ENCODE results near the gene CHMP6. TPM values are rescaled to one million over a fixed set of nuclear protein-coding genes. Genes with fewer than 3 reads are reported as not detected.

CHMP6 gene
- total RNA-seq (2022; extraction: Qiagen RNA extraction; ENCODE audit: low read depth) = 29.1 to 38.1 TPM (median 32.9 TPM) in 5 replicates

DNA sequence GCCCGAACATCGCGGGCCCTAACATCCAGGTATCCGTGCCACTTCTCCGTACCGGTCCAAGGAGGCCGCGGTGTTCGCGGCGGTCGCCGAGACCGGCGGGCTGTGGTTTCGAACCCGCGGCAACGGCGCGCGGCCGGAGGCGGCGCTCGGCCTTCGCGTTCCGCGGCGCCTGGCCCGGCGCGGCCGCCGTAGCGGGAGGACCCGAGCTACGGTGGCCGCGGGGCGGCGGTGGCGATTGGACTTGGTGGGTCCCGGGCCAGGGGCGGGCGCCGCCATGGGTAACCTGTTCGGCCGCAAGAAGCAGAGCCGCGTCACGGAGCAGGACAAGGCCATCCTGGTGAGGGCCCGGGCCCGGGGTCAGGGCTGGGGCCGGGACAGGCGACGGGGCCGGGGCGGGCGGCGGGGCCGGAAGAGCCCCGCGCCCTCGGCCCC is at the start of gene CHMP6:
TSS of gene CHMP6 (plus strand) at position 197 of the 432 bp plus-strand sequence. CDS start at position 275, 78 bp downstream.

DNA sequence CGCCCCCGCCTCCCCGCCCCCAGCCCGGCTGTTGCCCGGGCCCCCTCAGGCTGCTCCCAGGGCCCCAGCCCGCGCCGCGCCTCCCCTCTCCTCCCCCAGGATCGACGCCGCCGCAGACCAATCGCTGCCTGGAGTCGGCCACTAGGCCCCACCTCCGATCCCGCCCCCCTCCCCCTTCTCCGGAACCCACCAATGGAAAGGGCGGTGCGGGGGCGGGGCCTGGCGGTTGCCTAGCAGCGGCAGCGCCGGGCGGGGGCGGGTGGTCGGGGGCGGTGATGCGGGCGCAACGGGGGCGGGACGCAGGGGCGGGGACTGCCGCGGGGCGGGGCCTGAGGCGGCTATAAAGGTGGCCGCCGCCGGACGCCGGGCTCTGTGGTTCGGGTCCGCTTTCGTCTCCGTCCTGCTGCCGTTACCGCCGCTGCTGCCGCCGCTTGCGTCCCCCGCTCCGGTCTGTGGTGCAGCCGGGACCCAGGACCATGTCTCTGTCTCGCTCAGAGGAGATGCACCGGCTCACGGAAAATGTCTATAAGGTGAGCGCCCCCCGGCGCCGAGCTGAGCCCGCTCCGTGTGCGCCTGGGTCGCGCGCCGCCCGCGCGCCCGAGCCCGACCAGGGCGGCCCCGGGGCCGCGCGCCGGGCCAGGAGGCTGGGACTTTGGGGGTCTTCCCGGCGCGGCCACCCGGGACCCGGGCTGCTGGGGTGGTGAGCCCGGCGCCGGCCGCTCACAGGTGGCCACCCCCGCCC is 43.3 kb downstream of the CHMP6 start, which contains the start of gene BAIAP2:
TSS of gene BAIAP2 (plus strand) at position 373 of the 742 bp plus-strand sequence. CDS start at position 477, 104 bp downstream.

Other genes starting within 250 kb of the CHMP6 start
- 70.4 to 97.3 TPM (median 87.6 TPM) in 5 replicates for gene BAIAP2, start 43.3 kb downstream of the CHMP6 start, total RNA-seq (2022; extraction: Qiagen RNA extraction; ENCODE audit: low read depth)
- not detected in 5 replicates for gene PVALEF, start 173.7 kb downstream of the CHMP6 start, total RNA-seq (2022; extraction: Qiagen RNA extraction; ENCODE audit: low read depth)
- gene AATK, start 174.4 kb downstream of the CHMP6 start, total RNA-seq (2022; extraction: Qiagen RNA extraction; ENCODE audit: low read depth) = 0.17 to 0.78 TPM (median 0.57 TPM) in 5 replicates
- gene CEP131, start 231.1 kb downstream of the CHMP6 start, total RNA-seq (2022; extraction: Qiagen RNA extraction; ENCODE audit: low read depth) = 5.3 to 11.0 TPM (median 8.9 TPM) in 5 replicates
- 13.8 to 32.7 TPM (median 29.2 TPM) in 5 replicates for gene TEPSIN, start 247.2 kb downstream of the CHMP6 start, total RNA-seq (2022; extraction: Qiagen RNA extraction; ENCODE audit: low read depth)
- gene NDUFAF8, start 247.5 kb downstream of the CHMP6 start, total RNA-seq (2022; extraction: Qiagen RNA extraction; ENCODE audit: low read depth) = 107 to 239 TPM (median 229 TPM) in 5 replicates

All from A549 treated with ZK216348 at 1 μM for 4 hours (cell line).